HG03159 (cell line): ENCODE data around the gene NKAIN1.
"Not testable (repeated sequence)": the region's sequence is repeated elsewhere in the genome, so short reads cannot be mapped to it uniquely, and the experiment has no call there.

Experiments
- ATAC-seq: cut with Tn5 transposase; IDR thresholded peaks from one replicate; pipeline ENCODE4 v1.9.1; 2021; ENCODE audit warnings: mild to moderate bottlenecking, moderate library complexity; ENCODE audit not compliant: unreplicated experiment

Gene NKAIN1

DNA sequence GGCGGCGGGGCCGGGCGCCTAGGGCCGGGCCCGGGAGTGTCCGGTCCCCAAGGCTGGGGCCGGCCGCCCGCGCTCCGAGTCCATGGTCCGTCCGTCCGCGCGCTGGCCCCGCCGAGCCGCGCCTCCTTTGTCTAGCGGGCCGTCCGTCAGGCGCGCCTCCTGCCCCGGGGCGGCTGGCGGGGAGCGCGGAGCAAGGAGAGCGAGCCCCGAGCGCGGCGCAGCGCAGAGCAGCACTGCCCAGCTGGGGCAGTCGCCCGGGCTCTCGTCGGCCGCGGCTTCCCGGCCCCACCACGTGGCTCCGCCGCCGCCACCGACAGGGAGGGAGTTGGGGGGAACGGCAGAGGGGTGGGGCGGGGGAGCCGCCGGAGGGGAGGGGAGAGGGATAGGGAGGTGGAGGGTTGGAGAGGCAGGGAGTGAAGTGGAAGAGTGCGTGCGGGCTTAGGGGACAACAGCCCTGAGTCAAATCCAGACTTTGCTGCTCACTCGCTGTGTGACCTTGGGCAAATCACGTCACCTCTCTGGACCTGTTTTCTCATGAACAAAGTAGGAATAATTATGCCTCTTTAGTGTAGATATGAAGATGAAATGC is at the start of gene NKAIN1:
TSS of gene NKAIN1 (minus strand) at position 235 of the 589 bp plus-strand sequence. CDS start 340 bp downstream, outside the sequence.
- no peak for ATAC-seq

DNA sequence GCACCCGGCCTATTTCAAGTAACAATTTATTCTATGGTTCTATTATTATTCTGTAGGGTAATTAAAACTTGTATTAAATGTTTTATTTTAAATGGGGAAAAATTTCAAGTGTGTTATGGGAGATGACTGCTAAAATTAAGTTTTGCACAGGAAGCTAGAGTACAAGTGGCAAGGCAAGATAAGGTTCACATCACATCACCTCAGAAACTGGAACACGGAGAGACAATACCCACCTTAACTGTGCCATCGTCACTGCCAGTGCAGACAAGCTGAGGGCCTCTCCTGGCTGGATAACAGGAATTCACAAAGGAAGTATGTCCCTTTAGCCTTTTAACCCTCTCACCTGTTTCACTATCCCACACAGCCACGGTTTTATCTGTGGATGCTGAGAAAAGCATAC is 49.3 kb upstream of the NKAIN1 start:
- no peak for ATAC-seq

DNA sequence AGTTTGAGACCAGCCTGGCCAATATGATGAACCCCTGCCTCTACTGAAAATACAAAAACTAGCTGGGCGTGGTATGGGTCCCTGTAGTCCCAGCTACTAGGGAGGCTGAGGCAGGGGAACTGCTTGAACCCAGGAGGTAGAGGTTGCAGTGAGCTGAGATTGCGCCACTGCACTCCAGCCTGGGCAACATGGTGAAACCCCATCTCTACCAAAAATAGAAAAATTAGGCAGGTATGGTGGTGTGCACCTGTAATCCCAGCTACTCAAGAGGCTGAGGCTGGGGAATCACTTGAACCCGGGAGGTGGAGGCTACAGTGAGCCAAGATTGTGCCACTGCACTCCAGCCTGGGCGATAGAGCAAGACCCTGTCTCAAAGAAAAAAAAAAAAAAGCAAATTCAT is 48.1 kb upstream of the NKAIN1 start:
- ATAC-seq: not testable (repeated sequence)

DNA sequence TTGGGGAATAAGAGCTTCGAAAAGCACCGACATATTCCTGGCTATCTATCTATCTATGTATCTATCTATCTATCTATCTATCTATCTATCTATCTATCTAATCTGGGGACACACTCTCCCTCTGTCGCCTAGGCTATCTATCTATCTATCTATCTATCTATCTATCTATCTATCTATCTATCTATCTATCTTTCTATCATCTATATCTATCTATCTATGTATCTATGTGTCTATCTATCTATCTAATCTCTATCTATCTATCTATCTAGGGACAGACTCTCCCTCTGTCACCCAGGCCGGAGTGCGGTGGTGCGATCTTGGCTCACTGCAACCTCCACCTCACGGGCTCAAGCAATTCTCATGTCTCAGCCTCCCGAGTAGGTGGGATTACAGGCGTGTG is 42.7 kb upstream of the NKAIN1 start:
- ATAC-seq: not testable (repeated sequence)

DNA sequence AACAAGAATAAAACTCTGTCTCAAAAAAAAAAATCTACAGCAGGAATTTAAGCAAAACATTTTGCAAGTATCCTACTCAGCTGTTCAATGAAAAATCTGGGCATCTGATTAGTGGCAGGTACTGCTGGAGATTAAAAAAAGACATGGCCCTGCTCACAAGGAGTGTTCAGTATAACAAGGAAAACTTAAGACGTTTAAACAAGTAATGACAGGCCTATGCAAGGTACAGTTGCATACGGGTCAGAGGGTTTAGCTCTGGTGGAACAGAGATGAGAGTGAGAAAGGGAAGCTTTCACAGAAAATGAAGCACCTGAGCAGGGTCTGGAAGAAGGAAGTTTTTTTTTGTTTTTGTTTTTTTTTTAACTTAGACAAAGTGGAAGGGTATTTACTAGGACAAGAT is 33.9 kb upstream of the NKAIN1 start:
- ATAC-seq: no peak

DNA sequence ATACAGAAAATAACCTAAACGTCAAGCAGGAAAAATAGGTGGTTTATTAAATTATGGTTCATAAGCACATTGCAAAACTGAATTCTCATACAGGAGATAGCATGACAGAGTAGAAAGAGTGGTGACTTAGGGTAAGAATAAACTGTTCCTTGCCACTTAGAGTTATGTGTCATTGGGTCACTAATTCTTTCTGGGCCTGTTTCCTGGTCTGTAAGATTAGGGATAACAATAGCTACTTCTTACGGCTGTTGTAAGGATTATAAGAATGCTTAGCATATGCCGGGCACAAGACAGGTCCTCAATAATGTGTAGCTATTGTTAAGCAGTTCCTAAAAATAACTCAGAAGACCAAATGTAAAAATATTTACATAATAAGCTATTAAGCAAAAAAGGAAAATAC is 32.7 kb upstream of the NKAIN1 start:
- ATAC-seq: no peak

DNA sequence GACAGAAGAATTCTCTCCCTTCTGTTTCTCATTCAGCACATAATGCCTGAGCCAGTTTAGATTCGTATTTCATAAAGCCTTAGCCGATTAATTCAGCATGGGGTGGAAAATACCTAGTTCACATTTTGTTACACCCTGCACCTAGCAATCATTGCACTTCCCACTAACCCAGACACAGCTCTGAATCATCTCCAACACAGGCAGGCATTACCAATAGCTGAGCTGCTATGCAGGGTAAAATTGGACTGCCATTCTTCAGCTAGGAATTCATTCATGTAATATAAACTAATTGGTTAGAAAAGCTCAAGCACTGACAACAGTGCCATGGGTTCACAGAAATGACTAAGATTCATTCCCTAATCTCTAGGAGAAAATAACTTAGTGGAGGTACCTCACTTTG is 26.9 kb upstream of the NKAIN1 start:
- no peak for ATAC-seq

DNA sequence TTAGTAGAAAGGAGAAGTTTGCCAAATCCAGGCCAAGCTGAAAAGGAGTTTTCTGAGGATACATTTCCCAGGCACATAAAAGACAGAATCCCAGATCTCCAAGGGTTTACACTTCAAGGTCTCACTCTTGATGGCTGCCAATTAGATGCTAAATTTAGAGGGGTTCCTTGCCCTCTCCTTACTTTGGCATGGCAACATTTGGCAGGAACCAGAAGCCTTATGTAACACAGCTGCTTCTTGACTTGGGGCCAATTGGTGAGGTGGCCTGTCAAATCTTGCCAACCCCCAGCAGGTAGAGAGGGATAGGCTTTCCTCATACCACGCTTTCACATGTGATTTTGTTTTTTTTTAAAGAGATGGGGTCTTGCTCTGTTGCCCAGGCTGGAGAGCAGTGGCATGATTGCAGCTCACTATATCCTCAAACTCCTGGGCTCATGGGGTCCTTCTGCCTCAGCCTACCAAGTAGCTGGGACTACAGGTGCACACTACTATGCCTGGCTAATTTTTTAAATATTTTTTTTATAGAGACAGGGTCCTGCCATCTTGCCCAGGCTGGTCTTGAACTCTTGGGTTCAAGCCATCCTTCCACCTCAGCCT is 25.2 kb upstream of the NKAIN1 start:
- no peak for ATAC-seq

DNA sequence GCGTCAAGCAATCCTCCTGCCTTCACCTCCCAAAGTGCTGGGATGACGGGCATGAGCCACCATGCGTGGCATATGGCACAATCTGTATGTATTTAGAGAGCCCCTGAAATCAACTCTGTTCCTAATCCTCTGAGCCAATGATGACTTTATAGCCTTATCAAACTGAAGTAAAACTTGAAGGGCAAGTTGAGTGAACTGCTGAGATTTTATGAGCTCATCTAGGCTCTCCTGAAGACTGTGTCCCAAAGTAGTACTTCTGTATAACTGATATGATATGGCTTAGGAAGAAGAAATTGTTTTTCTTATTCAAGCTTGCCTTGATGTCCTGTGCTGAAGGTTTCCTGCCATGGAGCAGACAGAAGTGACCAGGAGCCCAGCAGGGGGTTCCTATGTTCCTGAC is 23.7 kb upstream of the NKAIN1 start:
- ATAC-seq: no peak

DNA sequence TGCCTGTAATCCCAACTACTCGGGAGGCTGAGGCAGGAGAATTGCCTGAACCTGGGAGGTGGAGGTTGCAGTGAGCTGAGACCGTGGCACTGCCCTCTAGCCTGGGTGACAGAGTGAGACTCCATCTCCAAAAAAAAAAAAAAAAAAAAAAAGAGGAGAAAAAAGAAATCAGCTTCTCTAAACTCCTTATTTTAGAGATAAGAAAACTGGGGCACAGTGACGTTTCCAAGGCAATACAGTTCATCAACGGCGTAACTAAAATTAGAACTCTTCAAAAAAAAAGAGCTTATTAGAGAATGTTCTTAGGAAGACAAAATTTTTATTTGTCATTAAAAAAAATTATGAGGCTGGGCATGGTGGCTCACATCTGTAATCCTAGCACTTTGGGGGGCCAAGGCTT is 22.7 kb upstream of the NKAIN1 start:
- not testable (repeated sequence) for ATAC-seq

DNA sequence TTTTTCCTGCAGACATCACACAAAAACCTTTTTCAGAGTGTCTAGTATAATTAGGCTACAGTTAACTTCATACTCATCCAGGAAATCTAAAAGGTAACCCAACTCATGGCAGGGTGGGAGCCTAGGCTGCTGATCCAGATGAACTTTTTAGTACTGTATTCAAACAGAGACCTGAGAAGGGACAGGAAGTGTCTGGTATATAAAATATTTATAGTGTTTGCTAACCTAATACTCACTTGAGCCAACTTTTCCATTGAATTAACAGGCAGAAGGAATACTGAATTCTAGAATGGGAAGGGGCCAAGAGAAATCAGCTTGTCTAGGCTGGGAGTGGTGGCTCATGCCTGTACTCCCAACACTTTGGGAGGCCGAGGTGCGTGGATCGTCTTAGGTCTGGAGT is 22.2 kb upstream of the NKAIN1 start:
- ATAC-seq: no peak

DNA sequence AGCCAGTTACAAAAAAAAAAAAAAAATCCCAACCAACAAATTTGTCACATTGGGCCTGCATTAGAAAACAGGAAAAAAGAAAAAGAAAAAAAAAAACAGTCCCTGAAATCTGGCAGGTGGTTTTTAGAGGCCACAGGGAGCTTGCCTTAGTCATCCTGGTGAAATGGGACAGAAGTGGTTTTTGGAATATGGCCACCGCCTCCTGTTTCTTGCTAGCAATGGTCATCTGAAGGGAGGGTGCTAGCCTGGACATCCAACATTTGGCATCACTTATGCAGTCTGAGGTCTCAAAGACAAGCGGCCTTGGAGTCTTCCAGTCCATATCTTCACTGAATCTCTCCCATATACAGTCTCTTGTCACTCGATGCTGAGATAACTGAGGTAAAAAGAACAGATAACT is 20.1 kb upstream of the NKAIN1 start:
- no peak for ATAC-seq

DNA sequence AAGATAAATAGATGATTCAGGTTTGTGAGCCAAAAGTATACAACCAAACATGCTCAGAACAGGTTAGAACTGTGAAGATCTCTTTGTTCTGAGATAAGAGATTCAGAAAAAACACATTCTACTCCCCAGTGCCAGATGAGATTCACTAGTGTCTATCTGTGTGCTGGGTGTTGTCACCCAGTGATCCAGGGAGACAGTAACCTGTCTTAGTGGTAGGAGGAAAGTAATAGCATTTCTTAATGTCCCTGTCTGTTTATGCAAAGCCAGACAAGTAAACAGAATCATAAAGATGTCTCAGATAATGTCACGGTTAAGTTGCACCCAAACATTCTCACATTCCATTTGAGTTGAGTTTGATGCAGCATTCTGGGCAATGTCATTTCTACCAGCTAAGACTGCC is 18.9 kb upstream of the NKAIN1 start:
- no peak for ATAC-seq

DNA sequence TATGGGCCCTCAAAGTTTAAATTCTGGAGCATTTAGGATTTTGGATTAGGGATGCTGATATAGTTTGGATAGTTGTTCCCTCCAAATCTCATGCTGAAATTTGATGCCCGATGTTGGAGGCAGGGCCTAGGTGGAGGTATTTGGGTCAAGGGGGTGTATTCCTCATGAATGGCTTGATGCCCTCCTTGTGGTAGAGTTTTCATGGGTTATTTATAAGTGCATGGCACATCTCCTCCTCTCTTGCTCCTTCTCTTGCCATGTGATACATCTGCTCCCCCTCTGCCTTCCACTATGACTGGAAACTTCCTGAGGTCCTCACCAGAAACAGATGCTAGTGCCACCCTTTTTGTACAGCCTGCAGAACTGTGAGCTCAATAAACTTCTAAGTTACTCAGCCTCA is 17.5 kb upstream of the NKAIN1 start:
- no peak for ATAC-seq

DNA sequence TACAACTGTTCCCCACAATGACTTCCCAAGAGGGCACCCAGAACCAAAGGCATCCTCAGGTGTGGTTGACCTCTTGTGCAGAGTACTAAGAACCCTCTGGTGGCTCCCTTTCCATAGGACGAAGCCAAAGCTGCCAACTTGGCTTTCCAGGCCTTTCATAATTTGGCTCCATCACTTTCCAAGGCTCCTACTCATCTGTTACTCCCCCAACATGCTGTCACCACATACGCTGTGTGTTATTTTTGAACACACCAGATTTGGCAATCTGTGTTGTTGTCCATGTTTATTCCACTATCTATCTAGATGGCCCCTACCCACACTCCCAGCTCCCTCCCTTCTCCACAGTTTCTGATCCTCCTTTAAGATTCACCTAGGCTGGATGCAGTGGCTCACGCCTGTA is 10.2 kb upstream of the NKAIN1 start:
- no peak for ATAC-seq

DNA sequence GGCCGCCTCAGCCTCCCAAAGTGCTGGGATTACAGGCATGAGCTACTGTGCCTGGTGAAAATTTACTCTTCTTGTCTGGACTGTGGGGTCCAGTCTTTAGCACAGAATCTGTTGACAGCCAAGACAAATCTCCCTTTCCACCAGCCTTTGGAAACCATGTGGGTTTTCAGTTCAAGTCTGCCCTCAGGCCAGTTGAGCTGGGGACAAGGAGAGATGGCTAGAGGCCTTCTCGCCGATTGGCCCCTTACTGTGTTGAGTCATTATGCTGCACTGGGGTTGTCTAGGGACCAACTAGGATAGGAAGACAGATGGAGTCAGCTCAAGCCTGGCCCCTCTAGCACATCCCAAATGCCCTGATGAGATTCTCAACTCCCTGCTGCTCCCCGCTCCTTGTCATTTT is 8.6 kb upstream of the NKAIN1 start:
- no peak for ATAC-seq

DNA sequence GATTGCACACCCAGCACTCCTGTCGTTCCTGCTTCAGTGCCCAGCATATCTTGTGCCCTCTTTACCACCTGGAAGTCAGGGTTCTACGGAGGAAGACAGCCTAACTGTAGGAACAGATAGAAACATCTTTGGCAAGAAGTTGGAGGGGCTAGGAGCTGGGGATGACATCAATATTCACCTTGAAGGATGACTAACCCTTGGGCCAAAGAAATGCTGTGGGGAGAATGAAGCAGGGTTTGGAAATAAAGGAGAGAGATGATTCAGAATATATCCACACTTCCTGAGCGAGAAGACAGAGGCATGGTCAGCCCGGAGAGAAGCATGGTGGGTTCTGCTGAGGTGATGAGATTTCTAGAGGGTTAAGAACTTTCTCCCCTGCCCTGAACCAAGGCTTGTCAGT is 4.6 kb upstream of the NKAIN1 start:
- ATAC-seq: no peak

DNA sequence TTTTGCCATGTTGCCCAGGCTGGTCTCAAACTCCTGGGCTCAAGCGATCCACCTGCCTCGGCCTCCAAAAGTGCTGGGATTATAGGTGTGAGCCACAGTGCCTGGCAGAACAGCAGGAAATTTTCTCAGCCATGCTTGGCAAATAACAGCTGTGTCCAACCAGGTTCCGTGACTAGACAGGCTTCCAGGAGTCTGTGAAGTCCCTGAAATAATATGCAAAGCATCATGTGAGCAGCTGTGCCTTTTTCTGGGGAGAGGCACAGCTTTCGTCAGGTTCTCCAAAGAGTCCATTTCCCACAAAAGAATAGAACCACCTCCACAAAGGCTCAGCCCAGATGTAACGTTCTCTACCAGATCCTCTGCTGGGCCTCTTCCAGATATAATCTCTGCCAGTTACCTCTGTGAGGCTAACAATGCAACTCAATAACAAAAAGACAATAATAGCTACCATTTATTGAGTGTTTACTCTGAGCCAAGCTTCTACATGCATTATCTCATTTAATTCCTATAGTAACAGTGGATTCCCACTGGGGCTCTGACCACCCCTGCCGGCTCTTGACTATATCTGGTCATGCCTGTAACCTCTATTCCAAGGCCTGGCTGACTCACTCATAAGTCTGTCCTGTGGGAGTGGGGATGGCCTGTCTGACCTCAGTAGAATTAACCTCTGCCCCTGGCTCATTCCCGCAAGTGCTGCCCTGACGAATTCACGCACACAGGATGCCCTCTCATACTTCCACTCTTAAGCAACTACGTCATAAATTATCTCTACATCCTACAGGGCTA is 4.0 kb upstream of the NKAIN1 start:
- ATAC-seq: no peak

DNA sequence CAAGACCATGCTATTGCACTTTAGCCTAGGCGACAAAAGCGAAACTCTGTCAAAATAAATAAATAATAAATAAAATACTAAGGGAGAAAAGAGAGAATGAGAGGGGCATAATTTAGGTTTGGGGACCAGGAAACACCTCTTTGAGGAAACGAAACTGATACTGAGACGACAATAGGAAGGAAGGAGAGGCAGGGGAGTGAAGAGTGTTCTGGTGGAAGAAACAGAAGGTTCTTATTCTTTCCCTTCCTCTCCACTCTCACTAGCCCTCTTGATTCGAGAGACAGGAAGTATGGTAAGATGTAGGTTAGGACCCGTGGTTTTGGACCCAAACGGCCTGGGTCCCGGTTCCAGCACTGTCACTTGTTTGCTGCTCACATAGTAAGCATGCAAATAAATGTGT is 1.6 kb upstream of the NKAIN1 start:
- ATAC-seq: no peak

DNA sequence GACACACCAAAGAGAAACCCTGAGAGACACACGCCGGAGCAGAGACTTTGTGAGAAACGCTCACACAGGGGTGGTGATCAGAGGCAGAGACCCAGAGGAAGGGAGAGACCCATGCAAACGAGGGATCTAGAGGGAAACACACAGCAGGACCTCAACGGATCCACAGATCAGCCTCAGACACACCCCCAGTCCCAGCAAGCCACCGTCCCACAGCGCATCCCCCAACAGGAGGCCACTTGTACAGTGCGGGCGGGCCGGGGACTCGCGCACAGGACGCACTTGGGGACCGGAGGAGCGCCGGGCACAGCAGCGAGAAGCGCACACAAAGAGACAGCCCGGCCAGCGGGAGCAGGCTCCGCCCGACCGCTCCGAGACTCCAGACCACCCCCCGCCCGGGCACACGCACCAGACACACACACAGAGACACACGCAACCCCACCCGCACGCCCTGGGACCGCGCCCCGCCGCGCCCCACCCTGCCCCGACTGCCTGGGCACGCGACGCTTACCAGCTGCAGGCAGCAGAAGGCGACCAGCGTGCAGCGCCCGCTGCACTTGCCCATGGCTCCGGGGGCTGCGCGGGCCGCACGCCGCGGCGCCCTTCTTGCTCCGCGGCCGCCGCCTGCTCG is 587 bp downstream of the NKAIN1 start:
- no peak for ATAC-seq

DNA sequence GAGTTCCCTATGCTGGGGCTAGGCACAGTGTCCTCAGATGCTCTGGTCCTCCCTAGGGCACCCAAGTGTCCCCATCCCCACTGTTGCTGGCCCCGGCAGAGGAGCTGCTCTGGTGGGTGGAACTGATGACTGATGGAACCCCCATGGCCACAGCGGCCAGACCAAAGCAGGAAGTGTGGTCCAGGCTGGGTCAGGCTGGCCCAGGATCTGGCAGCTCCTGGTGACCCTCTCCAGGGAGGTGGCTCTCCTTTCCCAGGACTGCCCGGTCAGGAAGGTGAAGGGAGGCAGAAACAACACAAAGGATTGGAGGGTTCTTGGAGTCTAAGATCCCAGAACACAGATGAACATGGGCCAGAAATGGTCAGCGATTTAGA is 1.1 kb downstream of the NKAIN1 start:
- no peak for ATAC-seq

DNA sequence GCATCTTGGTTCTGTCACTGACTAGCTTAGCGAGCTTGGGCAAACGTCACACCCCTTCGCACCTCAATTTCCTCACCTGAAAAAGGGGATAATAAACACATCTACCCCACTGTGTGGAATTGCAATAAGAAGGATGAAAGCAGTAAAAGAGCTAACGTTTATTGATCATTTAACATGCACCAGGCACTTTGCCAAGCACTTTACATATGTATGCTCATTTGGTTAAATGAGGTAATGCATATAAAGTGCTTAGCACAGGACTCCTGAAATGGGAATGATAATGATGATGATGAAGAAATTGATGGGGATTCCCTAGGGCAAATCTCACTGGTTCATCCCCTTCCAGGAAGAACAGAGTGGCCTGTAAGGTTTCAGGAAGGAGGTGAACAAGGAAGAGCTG is 4.8 kb downstream of the NKAIN1 start:
- ATAC-seq: no peak
